Measurements from ENCODE around the gene NRXN3.
"Not testable (repeated sequence)": the region's sequence is repeated elsewhere in the genome, so short reads cannot be mapped to it uniquely, and the experiment has no call there.

The NRXN3 gene

DNA sequence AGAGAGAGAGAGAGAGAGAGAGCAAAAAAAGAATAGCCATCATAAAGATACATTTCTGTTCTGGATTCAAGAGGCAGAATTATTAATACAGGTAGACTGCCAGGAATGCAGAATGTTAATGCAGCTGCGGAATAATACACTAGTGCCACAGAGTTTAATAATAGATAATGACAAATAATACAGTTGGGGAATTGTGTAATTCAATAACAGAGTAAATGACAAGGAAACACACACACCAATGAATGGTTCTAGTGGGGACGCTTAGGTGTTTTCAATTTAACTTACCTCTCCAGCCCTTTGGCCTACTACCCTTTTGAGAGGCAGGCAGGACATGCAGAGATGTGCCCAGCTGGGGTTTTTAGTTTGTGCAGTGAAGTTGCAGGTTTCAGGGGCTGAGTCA lies 313.9 kb downstream of the NRXN3 start:
- DNase-seq = no peak

DNA sequence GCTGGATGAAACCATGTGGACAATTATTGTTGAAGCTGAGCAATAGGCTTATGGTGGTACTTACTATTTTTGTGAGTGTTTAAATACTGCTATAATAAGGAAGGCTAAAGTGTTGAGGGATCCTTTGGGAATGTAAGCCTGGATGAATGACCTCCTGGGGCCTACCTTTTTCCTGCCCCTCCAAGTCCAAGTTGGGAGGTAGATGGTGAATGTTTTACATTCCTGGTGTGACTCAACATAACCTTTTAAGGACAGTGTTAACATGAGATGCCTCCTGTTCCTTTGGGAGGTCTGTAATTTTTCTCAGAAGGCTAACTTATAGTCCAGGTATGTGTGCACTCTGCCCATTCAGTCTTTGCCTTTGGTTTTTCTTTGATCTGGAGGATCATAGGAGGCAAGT lies 315.9 kb downstream of the NRXN3 start:
- DNase-seq = no peak

- no peak for DNase-seq
These were observed 316.4 kb downstream of the NRXN3 start for GRCh38 chr14:78486621-78487020.

DNA sequence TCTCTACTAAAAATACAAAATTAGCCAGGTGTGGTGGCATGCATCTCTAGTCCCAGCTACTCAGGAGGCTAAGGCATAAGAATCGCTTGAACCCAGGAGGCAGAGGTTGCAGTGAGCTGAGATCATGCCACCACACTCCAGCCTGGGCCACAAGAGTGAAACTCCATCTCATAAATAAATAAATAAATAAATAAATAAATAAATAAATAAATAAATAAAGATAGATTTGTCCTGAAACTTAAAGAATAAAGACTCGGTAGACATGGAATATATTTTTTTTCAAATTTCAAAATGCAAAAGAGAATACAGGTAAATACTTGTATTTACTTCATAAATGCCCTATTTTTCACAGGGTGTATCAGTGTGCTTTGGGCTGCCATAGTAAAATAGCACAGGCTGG lies 317.4 kb downstream of the NRXN3 start:
- DNase-seq = not testable (repeated sequence)

- no peak for DNase-seq
These were observed 318.8 kb downstream of the NRXN3 start for GRCh38 chr14:78488938-78489337.

GRCh38 chr14:78491048-78491447 lies 320.9 kb downstream of the NRXN3 start:
- DNase-seq = peak in 8 of 56 donors; percentile 0 to 23 (median 6)

GRCh38 chr14:78498062-78498595 lies 328.0 kb downstream of the NRXN3 start:
- peak in 20 of 56 donors; percentile 1 to 21 (median 7) for DNase-seq

- DNase-seq = no peak
These were observed 331.7 kb downstream of the NRXN3 start for GRCh38 chr14:78501909-78502308.

DNA sequence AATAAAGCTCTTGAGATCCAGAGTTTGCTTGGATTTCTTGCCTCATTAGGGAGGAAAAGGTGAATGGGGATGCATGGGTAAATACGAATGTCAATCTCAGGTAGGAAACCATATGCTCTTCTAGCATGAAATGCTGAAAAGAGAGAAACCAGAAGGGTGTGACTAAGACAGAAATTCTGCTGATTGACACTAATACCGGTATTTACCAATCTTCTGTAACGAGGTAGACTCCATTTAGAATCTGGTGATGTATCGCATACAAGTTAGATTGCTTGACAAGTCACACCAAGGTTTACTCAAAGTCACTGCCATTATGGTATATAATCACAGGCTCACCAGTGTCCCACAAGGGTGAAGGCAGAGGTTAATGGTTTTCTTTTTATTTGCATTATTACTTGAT lies 337.9 kb downstream of the NRXN3 start:
- DNase-seq = no peak

- no peak for DNase-seq
These were observed 339.3 kb downstream of the NRXN3 start for GRCh38 chr14:78509516-78509915.

DNA sequence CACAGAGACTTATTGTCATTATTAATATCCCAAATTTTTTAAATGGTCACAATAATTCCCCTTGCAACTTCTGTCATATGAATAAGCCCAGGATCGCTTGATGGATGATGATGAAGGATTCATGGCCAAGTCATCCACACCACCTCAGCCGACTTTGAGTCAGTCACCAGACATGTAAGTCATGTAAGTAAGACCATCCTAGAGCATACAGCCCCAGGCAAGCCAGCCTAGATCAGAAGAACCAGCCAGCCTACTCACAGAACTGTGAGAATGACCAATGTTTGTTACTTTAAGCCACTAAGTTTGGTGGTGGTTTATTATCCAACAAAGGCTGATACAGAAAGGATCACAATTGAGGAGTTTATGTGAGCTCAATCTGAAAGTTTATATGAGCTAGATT lies 341.8 kb downstream of the NRXN3 start:
- no peak for DNase-seq

- DNase-seq = peak in 2 of 56 donors; percentile 0
These were observed 349.7 kb downstream of the NRXN3 start for GRCh38 chr14:78519863-78520262.

DNA sequence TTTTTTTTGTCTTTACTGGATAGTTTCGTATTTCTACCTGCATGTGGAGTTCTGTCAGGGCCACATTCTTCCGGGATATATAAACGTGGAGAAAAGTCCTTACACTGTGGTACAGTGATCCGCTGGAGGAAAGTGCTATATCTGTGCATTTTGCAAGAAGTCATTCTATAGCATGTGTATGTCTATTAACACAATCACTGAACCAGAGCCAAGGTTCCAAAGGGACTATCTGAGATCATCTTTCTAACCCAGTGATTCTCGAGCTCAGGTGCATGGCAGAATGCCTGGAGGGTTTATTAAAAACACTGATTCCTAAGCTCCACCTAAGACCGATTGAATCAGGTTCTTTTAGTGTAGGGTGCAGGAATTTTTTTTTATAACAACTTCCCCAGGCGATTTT lies 354.0 kb downstream of the NRXN3 start:
- DNase-seq = no peak

- DNase-seq = no peak
These were observed 354.6 kb downstream of the NRXN3 start for GRCh38 chr14:78524766-78525165.

DNA sequence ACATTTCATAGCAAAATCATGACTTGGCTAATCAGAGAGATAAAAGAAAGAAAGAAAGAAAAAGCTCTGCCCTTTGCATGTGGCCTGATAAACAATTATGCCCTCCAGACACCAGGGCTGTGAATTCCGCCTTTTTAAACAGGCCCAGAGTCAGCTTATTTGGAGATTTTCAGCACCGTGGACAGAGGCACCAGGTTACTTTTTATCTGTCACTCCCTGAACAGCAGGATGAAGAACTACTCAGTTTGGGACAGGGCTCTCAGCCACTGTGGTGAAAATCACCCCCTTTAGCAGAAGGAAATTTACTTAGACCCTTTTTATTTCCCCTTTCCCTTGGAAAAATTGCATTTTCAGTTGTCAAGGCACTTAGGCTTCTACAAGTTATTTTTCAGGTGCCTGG lies 359.9 kb downstream of the NRXN3 start:
- DNase-seq = no peak

DNA sequence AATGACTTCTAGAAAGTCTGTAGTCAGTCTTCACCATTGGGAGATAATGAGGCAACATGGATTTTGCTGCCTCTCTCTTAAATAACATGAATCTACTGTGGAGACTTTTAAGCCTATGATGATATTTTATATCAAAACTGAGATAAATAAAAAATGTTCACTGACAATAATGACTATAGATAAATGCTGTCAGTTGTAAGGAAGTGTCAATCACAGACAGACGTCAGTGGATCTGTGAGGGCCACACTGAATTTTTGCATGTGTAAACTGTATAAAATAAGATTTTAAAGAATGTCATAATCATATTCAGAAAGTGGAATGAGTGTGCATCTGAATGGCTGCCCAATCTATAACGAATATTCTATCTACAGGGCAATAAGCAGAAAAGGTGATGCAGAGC lies 364.0 kb downstream of the NRXN3 start:
- no peak for DNase-seq

DNA sequence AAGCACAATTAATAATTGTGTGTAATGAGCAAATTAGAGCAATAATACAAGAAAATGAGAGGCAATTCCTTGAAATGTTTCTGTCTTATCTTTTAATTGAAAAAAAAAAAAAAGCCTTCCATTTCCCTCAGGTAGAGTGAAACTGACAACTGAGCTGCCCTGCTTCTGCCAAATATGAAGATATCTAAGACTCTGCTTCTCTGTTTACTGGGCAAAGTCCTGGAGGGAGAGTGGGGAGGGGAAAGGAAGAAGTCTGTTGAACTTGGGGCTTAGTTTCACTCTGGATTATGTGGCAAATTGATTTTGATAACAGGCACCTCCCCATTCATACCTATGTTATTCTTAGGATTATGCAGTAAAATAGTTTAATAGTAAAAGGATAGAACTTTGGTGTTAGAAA lies 364.9 kb downstream of the NRXN3 start:
- DNase-seq = no peak

GRCh38 chr14:78541788-78542187 lies 371.6 kb downstream of the NRXN3 start:
- not testable (repeated sequence) for DNase-seq

DNA sequence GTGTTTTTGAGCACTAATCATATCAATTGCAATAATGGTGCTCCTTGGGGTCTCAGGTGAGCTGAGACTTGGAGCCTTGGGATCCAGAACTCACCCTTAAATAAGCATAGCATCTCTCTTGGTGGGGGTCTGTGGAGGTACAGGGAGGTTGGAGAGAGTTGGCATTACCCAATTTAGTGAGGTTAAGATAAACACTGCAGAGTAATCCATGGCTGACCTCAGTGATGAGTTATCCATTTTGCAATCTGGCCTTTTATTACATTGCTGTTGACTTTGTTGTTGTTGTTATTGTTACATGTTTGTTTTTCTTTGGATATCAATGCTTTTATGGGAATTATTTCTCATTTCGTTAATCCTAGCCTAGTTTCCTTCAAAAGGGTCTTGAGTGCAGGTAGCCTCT lies 373.3 kb downstream of the NRXN3 start:
- no peak for DNase-seq

DNA sequence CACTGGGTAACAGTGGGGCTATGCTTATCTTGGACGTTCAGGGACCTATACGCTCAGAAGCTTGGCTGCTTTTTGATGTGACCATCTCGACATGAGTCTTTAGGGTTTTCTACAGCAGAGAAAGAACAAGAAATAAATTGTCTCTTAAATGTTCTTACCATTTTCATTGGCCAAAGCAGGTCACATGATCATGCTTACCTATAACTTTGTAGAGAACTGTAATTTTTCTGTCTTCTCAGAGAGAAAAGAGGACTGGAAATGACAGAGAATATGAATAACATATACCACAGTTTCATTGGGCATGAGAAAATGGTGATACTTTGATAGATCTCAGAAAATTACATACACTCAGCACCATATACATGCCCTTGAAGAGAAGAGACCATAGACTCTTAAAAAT lies 390.9 kb downstream of the NRXN3 start:
- no peak for DNase-seq

DNA sequence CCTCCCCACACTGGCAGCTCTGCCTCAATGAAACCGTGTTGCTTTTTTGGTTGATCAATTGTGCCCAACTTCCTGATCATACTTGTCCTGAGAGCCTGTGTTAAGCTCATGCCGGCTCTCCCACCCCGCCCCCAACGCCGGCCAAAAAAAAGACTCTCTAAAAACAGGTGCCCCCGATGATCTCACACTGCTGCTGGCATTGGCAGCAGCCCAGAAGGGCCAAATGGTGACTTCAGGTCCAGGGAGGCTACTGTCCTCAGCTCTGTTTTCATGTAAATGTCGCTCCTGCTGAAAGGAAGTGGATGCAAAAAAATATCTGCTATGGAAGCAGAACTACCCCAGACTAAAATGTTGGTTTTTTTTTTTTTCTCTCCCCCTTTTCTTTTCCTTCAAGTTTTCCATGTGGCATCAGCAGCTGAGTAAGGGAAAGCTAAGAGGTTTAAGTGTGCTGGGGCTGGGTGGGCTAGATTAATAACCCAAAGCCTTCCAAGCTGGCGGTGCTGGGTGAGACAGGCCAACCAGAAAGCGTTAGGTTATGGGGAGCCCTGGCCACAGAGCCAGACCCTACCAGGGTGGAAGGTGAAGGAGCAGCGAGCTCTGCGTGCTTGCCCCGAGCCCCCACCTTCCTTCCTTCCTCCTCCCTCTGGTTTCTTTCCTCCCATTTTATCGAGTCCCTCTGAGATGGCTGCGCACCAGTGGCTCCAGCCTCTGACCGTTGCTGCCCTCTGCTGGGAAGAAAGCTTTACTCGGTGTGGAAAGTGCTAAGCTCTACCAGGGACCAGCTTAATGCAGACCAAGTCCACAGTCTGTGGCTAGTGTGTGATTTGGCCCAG lies 396.1 kb downstream of the NRXN3 start:
- DNase-seq = peak in 54 of 56 donors; percentile 2 to 92 (median 70)

DNA sequence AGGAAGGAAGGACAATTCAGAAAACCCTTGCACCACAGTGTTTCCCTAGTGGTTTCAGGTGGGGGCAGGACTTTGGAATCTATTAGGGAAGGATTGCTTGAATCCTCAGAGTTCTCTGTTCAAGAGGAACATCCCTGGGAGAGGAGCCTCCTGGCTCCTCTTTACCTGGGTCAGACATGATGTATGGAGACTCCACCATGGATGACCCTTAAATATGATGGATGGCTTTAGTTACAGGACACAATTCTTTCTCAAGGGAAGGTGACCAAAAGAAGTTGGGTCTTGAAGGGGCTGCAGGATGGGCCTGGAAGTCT lies 396.6 kb downstream of the NRXN3 start:
- DNase-seq = no peak

- DNase-seq = no peak
These were observed 397.2 kb downstream of the NRXN3 start for GRCh38 chr14:78567343-78567742.
